K562 (cell line): Measurements from ENCODE around the gene MED15. TPM values are rescaled to one million over a fixed set of nuclear protein-coding genes. Genes with fewer than 3 reads are reported as not detected.

ENCODE experiments used
- ATAC-seq: fragments of 200-7000 bp; cut with Tn5 transposase; 3 replicates; pipeline ENCODE4 v1.9.1; 2020; ENCODE audit warnings: moderate library complexity
- BruUV-seq: library from RNA; stranded (reverse); fragments of 400-500 nt; replicated peaks from 2 replicates; lab custom pipeline; 2021; lab: Mats Ljungman, UMichigan
- CTCF ChIA-PET: fragments of 300-600 bp; formaldehyde crosslinking; extraction: SDS; loops from one replicate; lab custom pipeline; 2021; ENCODE audit warnings: low intra/inter-chr PET ratio; lab: Yijun Ruan, JAX
- POLR2A ChIA-PET: fragments of 300-600, 350-650 bp; sonication (Branson Sonifier 250); formaldehyde crosslinking; extraction: SDS; loops from one replicate; lab custom pipeline; 2021; ENCODE audit warnings: antibody characterized with exemption, inconsistent platforms; lab: Yijun Ruan, JAX
- DNase-seq, 4 experiments: peaks; one replicate each; pipeline versions ENCODE4 v3.0.0 to v3.0.0-alpha.2; 2011 to 2018; ENCODE audit warnings: low spot score in 3 of 4, mixed read lengths in 3 of 4; ENCODE audit errors: extremely low read depth in 1 of 4
- FAIRE-seq: peaks from 2 replicates; lab custom pipeline; 2011; peaks lifted over from hg19 to GRCh38; lab: Jason Lieb, UNC
- H2AFZ ChIP-seq: 2 replicates; pipeline ENCODE4 v1.6.0; 2011; ENCODE audit warnings: low read depth, low read length, control low read depth, inconsistent platforms
- H3K27ac ChIP-seq: fragments of 200-600 bp; 3 replicates; pipeline ENCODE4 v1.8.0; 2011; ENCODE audit warnings: low read depth, mild to moderate bottlenecking, control low read depth, inconsistent platforms, low read length, moderate library complexity, mixed read lengths; ENCODE audit errors: extremely low read depth
- H3K27me3 ChIP-seq, 2 experiments: fragments of 300-600 bp in 1 of 2; 2 replicates in 1 of 2; 3 replicates in 1 of 2; pipeline versions ENCODE4 v1.6.0 to v1.8.0; 2011; ENCODE audit warnings: inconsistent platforms in 2 of 2, low read length in 2 of 2, mild to moderate bottlenecking in 1 of 2, mixed read lengths in 1 of 2, moderate library complexity in 1 of 2; ENCODE audit not compliant: control insufficient read depth in 2 of 2, insufficient read depth in 2 of 2
- H3K36me3 ChIP-seq: fragments of 300-600 bp; 3 replicates; pipeline ENCODE4 v1.8.0; 2011; ENCODE audit warnings: mild to moderate bottlenecking, low read length, inconsistent platforms; ENCODE audit not compliant: control insufficient read depth, insufficient read depth
- H3K4me1 ChIP-seq, 2 experiments: fragments of 200-600 bp in 1 of 2; replicated peaks in 1 of 2; 2 replicates in 1 of 2; 3 replicates in 1 of 2; pipeline versions ENCODE4 v1.5.1 to v1.8.0; 2011; ENCODE audit warnings: inconsistent platforms in 2 of 2, low read length in 2 of 2, mild to moderate bottlenecking in 1 of 2, mixed read lengths in 1 of 2, moderate library complexity in 1 of 2; ENCODE audit not compliant: control insufficient read depth in 2 of 2, insufficient read depth in 2 of 2
- H3K4me2 ChIP-seq: 2 replicates; pipeline ENCODE4 v1.6.1; 2011; ENCODE audit warnings: low read length, control low read depth, inconsistent platforms, mixed read lengths; ENCODE audit not compliant: insufficient read depth
- H3K4me3 ChIP-seq: fragments of 200-600 bp; sonication (generic), shearing (Covaris generic); 2 replicates; pipeline ENCODE4 v1.5.1; 2016; ENCODE audit warnings: control low read depth, inconsistent platforms
- H3K79me2 ChIP-seq: fragments of 200-600 bp; 3 replicates; pipeline ENCODE4 v1.8.0; 2011; ENCODE audit warnings: low read length, inconsistent platforms; ENCODE audit not compliant: control insufficient read depth, insufficient read depth
- H3K9ac ChIP-seq, 2 experiments: 2 replicates each; pipeline versions ENCODE4 v1.6.0 to v1.6.1; 2011; ENCODE audit warnings: low read depth in 2 of 2, low read length in 2 of 2, control low read depth in 1 of 2, inconsistent platforms in 1 of 2, mild to moderate bottlenecking in 1 of 2, mixed read lengths in 1 of 2; ENCODE audit not compliant: insufficient read depth in 1 of 2
- H3K9me1 ChIP-seq: one replicate; pipeline ENCODE4 v1.6.0; 2011; ENCODE audit warnings: inconsistent platforms, mild to moderate bottlenecking, low read length, moderate library complexity; ENCODE audit not compliant: control insufficient read depth, insufficient read depth
- H3K9me3 ChIP-seq: replicated peaks from 2 replicates; pipeline ENCODE4 v1.5.1; 2011; ENCODE audit warnings: low read depth, low read length, inconsistent platforms; ENCODE audit not compliant: control insufficient read depth, insufficient read depth
- H4K20me1 ChIP-seq: replicated peaks from 2 replicates; pipeline ENCODE4 v1.6.1; 2011; ENCODE audit warnings: low read length, inconsistent platforms, mixed read lengths; ENCODE audit not compliant: control insufficient read depth, insufficient read depth
- ATF1 ChIP-seq, 2 experiments: fragments of 450-650 bp in 1 of 2; IDR thresholded peaks; 2 replicates each; pipeline ENCODE4 v1.6.1; 2016; ENCODE audit warnings: missing compliant biosample characterization in 1 of 2, missing genetic modification characterization in 1 of 2
- CSDE1 ChIP-seq, 2 experiments: fragments of 450-650 bp; IDR thresholded peaks; 2 replicates each; pipeline ENCODE4 v1.6.1; 2016; ENCODE audit warnings: mild to moderate bottlenecking in 1 of 2
- CTBP1 ChIP-seq: fragments of 450-650 bp; IDR thresholded peaks from 2 replicates; pipeline ENCODE4 v1.6.1; 2016; ENCODE audit warnings: borderline replicate concordance
- MYNN ChIP-seq, 2 experiments: sonication (generic); formaldehyde crosslinking in 1 of 2; IDR thresholded peaks; 2 replicates each; pipeline versions ENCODE4 v1.5.0 to v1.6.1; 2016 to 2020; ENCODE audit warnings: antibody characterized with exemption in 1 of 2, missing genetic modification reagents in 1 of 2
- NFATC3 ChIP-seq: fragments of 450-650 bp; IDR thresholded peaks from 2 replicates; pipeline ENCODE4 v1.6.1; 2017; ENCODE audit warnings: mild to moderate bottlenecking
- NR3C1 ChIP-seq: sonication (generic); formaldehyde crosslinking; IDR thresholded peaks from 2 replicates; pipeline ENCODE4 v1.8.1; 2022; ENCODE audit warnings: missing genetic modification reagents
- NRF1 ChIP-seq, 2 experiments: fragments of 450-650 bp; IDR thresholded peaks in 1 of 2; conservative IDR thresholded peaks in 1 of 2; 2 replicates each; pipeline ENCODE4 v1.6.1; 2014; ENCODE audit warnings: mild to moderate bottlenecking in 2 of 2
- PRMT5 ChIP-seq: sonication (generic); formaldehyde crosslinking; IDR thresholded peaks from 2 replicates; pipeline ENCODE4 v1.5.0; 2020; ENCODE audit warnings: missing genetic modification reagents
- SP2 ChIP-seq: IDR thresholded peaks from 2 replicates; pipeline ENCODE4 v1.6.1; 2011; ENCODE audit warnings: mild to moderate bottlenecking, low read depth, low read length, moderate library complexity; ENCODE audit not compliant: poor library complexity, severe bottlenecking; ENCODE audit errors: extremely low read depth
- STAG1 ChIP-seq: sonication (generic); formaldehyde crosslinking; IDR thresholded peaks from 2 replicates; pipeline ENCODE4 v1.5.0; 2020; ENCODE audit warnings: missing genetic modification reagents, borderline replicate concordance
- TAF7 ChIP-seq: fragments of 450-650 bp; IDR thresholded peaks from 2 replicates; pipeline ENCODE4 v1.6.1; 2016; ENCODE audit warnings: missing genetic modification characterization, missing compliant biosample characterization
- TAL1 ChIP-seq: fragments of 450-650 bp; IDR thresholded peaks from 2 replicates; pipeline ENCODE4 v1.6.1; 2016; ENCODE audit warnings: mild to moderate bottlenecking
- TCFL5 ChIP-seq: fragments of 250-450 bp; sonication (Bioruptor Pico); conservative IDR thresholded peaks from 2 replicates; pipeline ENCODE4 v1.6.1; 2021; ENCODE audit warnings: mild to moderate bottlenecking, moderate library complexity, matching md5 sums
- ZNF133 ChIP-seq: fragments of 250-450 bp; sonication (Bioruptor Pico); IDR thresholded peaks from 2 replicates; pipeline ENCODE4 v1.4.0; 2020; ENCODE audit warnings: mild to moderate bottlenecking
- ZNF23 ChIP-seq: fragments of 250-450 bp; sonication (Bioruptor Pico); IDR thresholded peaks from 2 replicates; pipeline ENCODE4 v1.4.0; 2020; ENCODE audit warnings: mild to moderate bottlenecking
- ZZZ3 ChIP-seq: fragments of 450-650 bp; IDR thresholded peaks from 2 replicates; pipeline ENCODE4 v1.6.1; 2016; ENCODE audit warnings: antibody characterized with exemption, mild to moderate bottlenecking, moderate library complexity
- WGBS: fragments of 100-300 bp; shearing (Covaris generic); methylation state at CpG from one replicate; pipeline ENCODE4 v1.1.6; 2016; ENCODE audit warnings: low coverage, mixed read lengths; ENCODE audit not compliant: insufficient coverage; ENCODE audit errors: missing lambda C conversion rate; 5-methylcytosine and 5-hydroxymethylcytosine counted together
- in situ Hi-C: fragments of 300-500 bp; cut with MboI; formaldehyde crosslinking; loops from 4 replicates; pipeline ENCODE4 v1.15.0; 2018; ENCODE audit warnings: inconsistent platforms, mixed read lengths
- intact Hi-C: fragments of 100-400 bp; cut with micrococcal nuclease; formaldehyde crosslinking; loops from 2 replicates; pipeline ENCODE4 v1.14.2; 2022
- polyA plus RNA-seq, 8 experiments: library from polyadenylated mRNA; depleted of rRNA in 4 of 8; stranded (reverse) in 5 of 8; unstranded in 3 of 8; fragments of >200 nt; fragmentation: Nextera tagmentation in 2 of 8; fragmentation: Illumina TruSeq in 1 of 8; extraction: Ambion mirVana in 2 of 8; extraction: Trizol in 1 of 8; gene quantifications; 2 replicates each; pipeline versions ENCODE4 v1.2.1 to v1.2.3, GENCODE V29; 2011 to 2014; ENCODE audit warnings: inconsistent platforms in 1 of 8, missing spikeins in 1 of 8
- total RNA-seq, 7 experiments: library from RNA; depleted of rRNA in 6 of 7; stranded (reverse); fragments of >200 nt in 6 of 7; fragmentation: Illumina TruSeq in 2 of 7; extraction: Trizol in 2 of 7; gene quantifications; 2 replicates each; pipeline versions ENCODE4 v1.2.1 to v1.2.3, GENCODE V29; 2011 to 2021; ENCODE audit warnings: low replicate concordance in 1 of 7
- TF ChIP-seq, protein P1 (sequence below), 3 experiments: IDR thresholded peaks in 2 of 3; conservative IDR thresholded peaks in 1 of 3; 2 replicates each; pipeline ENCODE4 v1.5.1; 2011 to 2012; ENCODE audit warnings: low read length in 3 of 3, mild to moderate bottlenecking in 3 of 3, control low read depth in 2 of 3, improper control_type of control experiment in 1 of 3, inconsistent platforms in 1 of 3, low read depth in 1 of 3, mixed read lengths in 1 of 3, moderate library complexity in 1 of 3; ENCODE audit not compliant: insufficient read depth in 2 of 3
- TF ChIP-seq, protein P2 (sequence below): fragments of 250-450 bp; sonication (Bioruptor Pico); IDR thresholded peaks from 2 replicates; pipeline ENCODE4 v1.6.1; 2021; ENCODE audit warnings: mild to moderate bottlenecking
- TF ChIP-seq, protein P3 (sequence below): sonication (generic); formaldehyde crosslinking; IDR thresholded peaks from 2 replicates; pipeline ENCODE4 v1.8.1; 2023; ENCODE audit warnings: mild to moderate bottlenecking, missing genetic modification reagents

MED15 gene
- total and polyA plus RNA-seq, 9 of the 15 experiments (the other 6 are each of a cell fraction or from before 2014, with no cell fraction given) = 4.0 to 271 (median 60.1) TPM

DNA sequence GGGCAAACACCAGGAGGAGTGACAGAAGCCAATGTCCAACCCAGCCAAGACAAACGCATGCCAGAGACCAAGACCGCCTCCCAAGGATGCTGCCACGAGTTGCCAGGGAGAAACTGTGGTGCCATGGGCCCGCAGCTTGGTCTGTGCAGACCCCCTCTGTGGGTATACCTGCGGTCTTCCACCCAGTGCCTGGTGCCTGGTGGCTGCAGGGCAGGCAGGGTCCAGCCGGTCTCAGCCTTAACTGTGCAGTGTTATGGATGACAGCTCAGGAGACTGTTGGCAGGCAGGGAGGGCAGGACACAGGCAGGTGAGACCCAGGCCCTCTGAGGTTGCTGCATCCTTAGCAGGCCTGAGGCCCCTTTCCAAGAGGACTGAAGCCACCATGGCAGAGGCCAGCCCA is 97.9 kb downstream of the MED15 start:
- H3K36me3 ChIP-seq = no peaks in the 10 kb centered on the region
- 6% methylated on average over 6 of the region's 6 CpGs for WGBS
- peaks cover 7% of the 10 kb centered on the region for H3K9me1 ChIP-seq
- no peak overlapping the region for H3K4me2 ChIP-seq
- no peak for DNase-seq
- in situ Hi-C loops (loop anchor here (25.0 kb wide), 1 partner anchor 532 kb away; no protein-coding TSS in a partner anchor), intact Hi-C loops (loop anchor here (5.0 kb wide), 1 partner anchor 177 kb away; no protein-coding TSS in a partner anchor)
- peaks cover 65% of the 10 kb centered on the region for H4K20me1 ChIP-seq
- ChIA-PET POLR2A (interaction anchor here (0.6 to 21.8 kb wide), 7 partner anchors 11 to 209 kb away, joined by 3 to 234 read pairs (median 4); partner anchors contain the start of gene MED15), CTCF (interaction anchor here (1.8 to 4.5 kb wide), 5 partner anchors 92 to 187 kb away, joined by 6 to 34 read pairs (median 22); no protein-coding TSS in a partner anchor)
- ATAC-seq = no peak
- H3K27me3 ChIP-seq = peaks cover 56 to 99% of the 10 kb centered on the region in 2 experiments; a peak in 4 of 5 replicates
- H2AFZ ChIP-seq = no peak overlapping the region
- H3K9ac ChIP-seq = peak overlapping the region in 1 of 2 experiments; percentile 32; a peak in 1 of 4 replicates
- H3K4me3 ChIP-seq = no peak overlapping the region
- no peak overlapping the region for H3K27ac ChIP-seq
- no peak for FAIRE-seq
- H3K9me3 ChIP-seq = no peaks in the 10 kb centered on the region
- peaks cover 0 to 39% of the 10 kb centered on the region in 2 experiments; a peak in 2 of 5 replicates for H3K4me1 ChIP-seq
- no TSS peak for BruUV-seq
- H3K79me2 ChIP-seq = no peaks in the 10 kb centered on the region
- TF ChIP-seq, protein P1, sequence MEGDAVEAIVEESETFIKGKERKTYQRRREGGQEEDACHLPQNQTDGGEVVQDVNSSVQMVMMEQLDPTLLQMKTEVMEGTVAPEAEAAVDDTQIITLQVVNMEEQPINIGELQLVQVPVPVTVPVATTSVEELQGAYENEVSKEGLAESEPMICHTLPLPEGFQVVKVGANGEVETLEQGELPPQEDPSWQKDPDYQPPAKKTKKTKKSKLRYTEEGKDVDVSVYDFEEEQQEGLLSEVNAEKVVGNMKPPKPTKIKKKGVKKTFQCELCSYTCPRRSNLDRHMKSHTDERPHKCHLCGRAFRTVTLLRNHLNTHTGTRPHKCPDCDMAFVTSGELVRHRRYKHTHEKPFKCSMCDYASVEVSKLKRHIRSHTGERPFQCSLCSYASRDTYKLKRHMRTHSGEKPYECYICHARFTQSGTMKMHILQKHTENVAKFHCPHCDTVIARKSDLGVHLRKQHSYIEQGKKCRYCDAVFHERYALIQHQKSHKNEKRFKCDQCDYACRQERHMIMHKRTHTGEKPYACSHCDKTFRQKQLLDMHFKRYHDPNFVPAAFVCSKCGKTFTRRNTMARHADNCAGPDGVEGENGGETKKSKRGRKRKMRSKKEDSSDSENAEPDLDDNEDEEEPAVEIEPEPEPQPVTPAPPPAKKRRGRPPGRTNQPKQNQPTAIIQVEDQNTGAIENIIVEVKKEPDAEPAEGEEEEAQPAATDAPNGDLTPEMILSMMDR (IDR thresholded peaks at IDR 0.05 in 2 of 3, conservative IDR thresholded peaks at IDR 0.05 in 1 of 3; ENCODE audit: insufficient read depth in 2 of 3, low read depth in 1 of 3, low read length in 3 of 3) = no peak
- 0 out of 2 replicates have a peak, but pooled peaks have one; percentile 19 for TF ChIP-seq PRMT5 (CRISPR knock-in tag)
- TF ChIP-seq ZNF23 (CRISPR knock-in tag) = no peak
- TF ChIP-seq, protein P2, sequence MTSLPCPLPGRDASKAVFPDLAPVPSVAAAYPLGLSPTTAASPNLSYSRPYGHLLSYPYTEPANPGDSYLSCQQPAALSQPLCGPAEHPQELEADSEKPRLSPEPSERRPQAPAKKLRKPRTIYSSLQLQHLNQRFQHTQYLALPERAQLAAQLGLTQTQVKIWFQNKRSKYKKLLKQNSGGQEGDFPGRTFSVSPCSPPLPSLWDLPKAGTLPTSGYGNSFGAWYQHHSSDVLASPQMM = no peak
- TF ChIP-seq NFATC3 = no peak
- TF ChIP-seq ZNF133 (CRISPR knock-in tag) = no peak
- no peak for TF ChIP-seq MYNN (IDR thresholded peaks at IDR 0.05)
- 0 out of 2 replicates have a peak, but pooled peaks have one; percentile 1 for TF ChIP-seq MYNN (CRISPR knock-in tag; IDR thresholded peaks at IDR 0.05)
- TF ChIP-seq, protein P3, sequence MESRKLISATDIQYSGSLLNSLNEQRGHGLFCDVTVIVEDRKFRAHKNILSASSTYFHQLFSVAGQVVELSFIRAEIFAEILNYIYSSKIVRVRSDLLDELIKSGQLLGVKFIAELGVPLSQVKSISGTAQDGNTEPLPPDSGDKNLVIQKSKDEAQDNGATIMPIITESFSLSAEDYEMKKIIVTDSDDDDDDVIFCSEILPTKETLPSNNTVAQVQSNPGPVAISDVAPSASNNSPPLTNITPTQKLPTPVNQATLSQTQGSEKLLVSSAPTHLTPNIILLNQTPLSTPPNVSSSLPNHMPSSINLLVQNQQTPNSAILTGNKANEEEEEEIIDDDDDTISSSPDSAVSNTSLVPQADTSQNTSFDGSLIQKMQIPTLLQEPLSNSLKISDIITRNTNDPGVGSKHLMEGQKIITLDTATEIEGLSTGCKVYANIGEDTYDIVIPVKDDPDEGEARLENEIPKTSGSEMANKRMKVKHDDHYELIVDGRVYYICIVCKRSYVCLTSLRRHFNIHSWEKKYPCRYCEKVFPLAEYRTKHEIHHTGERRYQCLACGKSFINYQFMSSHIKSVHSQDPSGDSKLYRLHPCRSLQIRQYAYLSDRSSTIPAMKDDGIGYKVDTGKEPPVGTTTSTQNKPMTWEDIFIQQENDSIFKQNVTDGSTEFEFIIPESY (CRISPR knock-in tag) = no peak
- TF ChIP-seq CTBP1 = no peak
- no peak for TF ChIP-seq TAL1
- TF ChIP-seq NRF1 (conservative IDR thresholded peaks at IDR 0.05 in 1 of 2, IDR thresholded peaks at IDR 0.05 in 1 of 2) = no peak
- TF ChIP-seq ZZZ3 = no peak
- no peak for TF ChIP-seq CSDE1 (IDR thresholded peaks at IDR 0.05)
- TF ChIP-seq TAF7 = no peak
- no peak for TF ChIP-seq TCFL5 (CRISPR knock-in tag)
- no peak for TF ChIP-seq SP2
- TF ChIP-seq NR3C1 (CRISPR knock-in tag) = no peak
- no peak for TF ChIP-seq ATF1 (CRISPR knock-in tag; IDR thresholded peaks at IDR 0.05)
- no peak for TF ChIP-seq ATF1 (tag; IDR thresholded peaks at IDR 0.05)
- TF ChIP-seq STAG1 (CRISPR knock-in tag) = no peak
